ENCODE results near the gene CEP72.
"Not testable (repeated sequence)": the region's sequence is repeated elsewhere in the genome, so short reads cannot be mapped to it uniquely, and the experiment has no call there.

The CEP72 gene

DNA sequence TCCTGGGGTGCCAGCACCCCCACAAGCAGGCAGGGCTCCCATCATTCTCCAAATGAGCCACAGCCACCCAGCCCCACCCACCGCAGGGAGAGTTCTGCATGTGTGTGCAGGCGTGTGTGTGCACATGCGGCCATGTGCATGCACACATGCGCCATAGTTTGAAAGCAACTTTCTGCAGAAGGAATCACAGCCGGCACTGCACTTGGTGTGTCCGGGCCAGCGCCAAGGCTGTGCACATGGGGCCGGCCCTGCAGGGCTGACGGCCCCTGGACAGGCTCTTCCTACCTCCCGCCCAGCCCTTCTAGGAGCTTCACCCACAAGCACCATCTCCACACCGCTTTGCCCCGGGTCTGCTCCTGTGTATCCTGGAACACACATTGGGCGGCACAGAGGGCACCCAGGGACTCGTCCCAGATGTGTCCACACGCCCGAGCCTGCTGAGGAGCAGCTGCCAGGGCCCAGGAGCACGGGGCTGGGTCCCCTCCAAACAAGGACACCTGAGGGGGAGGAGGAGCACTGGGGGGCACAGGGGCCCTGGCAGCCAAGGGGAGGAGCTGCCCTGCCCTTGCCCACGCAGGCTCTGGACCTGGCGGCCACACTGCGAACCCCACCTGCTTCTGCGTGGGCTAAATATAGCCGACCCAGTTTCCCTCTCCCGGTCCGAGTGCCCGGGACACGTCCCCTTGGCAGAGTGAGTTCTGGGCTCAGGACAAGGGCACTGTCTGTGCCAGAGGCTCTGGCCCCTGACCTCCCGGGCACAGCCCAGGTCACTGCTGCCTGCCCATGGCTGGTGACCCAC lies 61.9 kb downstream of the CEP72 start:
- DNase-seq = no peak

DNA sequence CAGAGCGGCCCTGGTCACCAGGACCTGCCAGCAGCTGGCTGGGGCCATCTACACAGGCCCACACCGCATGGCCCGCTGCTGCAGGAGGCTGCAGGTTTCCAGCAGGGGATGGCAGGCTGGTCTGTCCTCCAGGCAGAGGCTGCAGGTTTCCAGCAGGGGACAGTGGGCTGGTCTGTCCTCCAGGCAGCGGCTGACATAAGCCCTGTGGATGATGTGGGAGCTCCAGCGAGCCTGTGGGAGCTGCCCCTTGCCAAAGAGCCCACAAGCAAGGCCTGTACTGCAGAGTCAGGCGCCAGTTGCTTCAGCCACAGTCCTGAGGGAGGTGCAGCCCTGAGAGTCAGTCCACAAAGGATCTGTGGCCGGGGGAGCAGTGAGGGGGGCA lies 62.5 kb downstream of the CEP72 start:
- DNase-seq = no peak

DNA sequence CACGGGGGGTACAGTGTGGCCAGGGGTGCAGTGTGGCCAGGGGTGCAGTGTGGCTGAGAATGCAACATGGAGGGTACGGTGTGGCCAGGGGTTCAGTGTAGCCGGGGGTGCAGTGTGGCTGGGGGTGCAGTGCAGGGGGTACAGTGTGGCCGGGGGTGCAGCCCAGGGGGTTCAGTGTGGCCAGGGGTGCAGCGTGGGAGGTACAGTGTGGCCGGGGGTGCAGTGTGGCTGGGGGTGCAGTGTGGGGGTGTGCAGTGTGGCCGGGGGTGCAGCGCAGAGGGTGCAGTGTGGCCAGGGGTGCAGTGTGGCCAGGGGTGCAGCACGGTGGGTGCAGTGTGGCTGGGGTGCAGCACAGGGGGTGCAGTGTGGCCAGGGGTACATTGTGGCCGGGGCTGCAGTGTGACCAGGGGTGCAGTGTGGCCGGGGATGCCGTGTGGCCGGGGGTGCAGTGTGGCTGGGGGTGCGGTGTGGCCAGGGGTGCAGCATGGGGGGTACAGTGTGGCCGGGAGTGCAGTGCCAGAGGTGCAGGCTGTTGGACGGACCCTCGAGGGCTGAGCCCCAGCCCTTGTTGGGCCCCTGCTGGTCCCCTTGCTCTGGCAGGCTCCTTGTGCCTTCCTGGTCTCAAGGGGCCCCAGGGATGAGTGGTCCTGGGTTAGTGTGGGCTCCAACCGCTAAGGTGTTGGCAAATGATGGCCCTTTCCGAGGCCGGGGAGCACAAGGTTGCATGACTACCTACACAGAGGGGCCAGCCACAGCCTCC lies 63.2 kb downstream of the CEP72 start:
- no peak for DNase-seq

DNA sequence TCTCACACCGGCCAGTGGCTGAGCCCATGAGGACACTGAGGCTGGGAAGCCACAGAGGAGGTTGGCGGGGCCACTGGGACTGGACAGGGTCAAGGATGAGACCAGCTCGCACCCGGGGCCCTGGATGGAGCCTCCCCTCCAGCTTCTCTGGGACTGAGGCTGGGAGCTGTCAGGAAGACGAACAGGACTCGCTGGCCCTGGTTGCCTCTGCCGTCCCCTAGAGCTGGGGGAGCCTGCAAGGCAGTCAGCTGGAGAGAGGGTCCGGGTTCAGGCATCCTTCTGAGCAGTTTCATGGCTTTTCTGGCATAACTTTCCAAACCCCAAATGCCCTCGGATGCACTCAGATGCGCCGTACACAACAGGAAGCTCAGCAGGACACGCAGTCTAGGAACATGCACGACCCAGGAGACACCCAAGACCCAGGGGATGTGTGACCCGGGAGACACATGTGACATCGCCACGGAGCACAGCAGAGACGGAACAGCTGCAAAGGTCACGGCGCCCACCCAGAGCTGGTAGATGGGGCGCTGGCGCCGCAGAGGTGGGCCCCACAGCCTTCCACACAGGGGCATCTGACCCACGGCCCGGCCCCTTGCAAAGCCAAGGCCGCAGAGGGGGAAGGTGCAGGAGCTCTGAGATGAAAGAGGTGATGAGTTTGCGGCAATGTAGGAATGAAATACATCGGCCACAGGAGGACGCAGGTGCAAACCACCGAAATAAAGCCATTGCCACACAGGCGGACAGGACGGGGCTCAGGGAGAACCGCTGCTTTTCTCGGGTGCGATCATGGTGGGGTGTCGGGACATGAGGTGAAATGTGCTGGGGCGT lies 63.9 kb downstream of the CEP72 start:
- no peak for DNase-seq

DNA sequence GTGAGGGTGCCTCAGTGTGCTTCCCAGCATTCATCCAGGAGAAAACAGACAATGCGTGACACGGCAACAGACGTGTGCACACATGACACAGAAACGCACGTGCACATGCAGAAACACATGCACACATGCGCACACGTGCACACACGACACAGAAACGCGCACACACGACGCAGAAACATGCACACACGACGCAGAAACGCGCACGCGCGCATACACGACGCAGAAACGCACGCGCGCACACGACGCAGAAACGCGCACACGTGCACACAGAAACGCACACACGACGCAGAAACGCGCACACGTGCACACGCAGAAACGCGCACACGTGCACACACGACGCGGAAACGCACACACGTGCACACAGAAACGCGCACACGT lies 64.5 kb downstream of the CEP72 start:
- no peak for DNase-seq

DNA sequence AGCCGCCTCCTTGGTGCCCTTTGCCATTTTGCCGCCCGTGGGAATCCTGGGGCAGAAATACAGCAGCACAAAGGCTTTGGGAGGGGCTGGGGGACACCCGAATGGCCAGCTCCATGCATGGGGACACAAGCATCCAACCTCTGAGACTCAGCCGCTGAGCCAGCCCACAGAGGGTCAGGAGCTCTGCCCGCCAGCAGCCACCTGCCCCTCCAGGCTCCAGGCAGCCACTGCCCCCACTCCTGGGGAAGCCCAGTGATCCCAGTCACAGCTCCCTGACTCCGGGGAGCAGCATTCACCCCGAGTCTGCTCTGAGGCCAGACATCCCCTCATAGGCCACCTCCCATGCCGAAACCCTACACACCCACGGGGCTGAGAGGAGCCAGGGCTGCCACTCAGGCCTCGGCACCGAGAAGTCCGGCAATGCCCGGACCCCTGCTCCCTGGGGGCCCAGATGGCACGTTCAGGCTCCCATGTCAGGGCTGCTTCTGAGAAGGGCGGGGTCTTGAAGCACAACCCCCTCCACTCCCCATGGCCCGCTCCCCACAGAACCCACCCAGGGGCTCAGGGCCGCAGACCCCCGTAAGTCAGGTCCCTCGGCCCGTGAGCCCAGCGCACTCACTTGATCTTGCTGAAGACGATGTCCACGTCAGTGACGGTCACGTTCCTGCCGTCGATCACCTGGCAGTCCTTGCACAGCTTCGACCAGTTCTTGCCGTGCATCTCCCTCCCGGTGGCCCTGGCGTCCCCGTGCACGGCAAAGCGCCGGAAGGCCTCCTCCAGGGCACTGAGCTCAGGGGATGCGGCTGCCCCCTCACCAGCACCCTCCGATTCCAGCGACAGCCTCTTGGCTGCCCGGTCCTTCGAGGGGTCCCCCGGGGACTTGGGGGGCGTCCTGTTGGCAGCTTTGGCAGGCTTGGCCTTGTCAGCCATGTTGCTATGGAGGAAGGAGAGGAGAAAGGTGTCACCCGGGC lies 65.3 kb downstream of the CEP72 start:
- no peak for DNase-seq

DNA sequence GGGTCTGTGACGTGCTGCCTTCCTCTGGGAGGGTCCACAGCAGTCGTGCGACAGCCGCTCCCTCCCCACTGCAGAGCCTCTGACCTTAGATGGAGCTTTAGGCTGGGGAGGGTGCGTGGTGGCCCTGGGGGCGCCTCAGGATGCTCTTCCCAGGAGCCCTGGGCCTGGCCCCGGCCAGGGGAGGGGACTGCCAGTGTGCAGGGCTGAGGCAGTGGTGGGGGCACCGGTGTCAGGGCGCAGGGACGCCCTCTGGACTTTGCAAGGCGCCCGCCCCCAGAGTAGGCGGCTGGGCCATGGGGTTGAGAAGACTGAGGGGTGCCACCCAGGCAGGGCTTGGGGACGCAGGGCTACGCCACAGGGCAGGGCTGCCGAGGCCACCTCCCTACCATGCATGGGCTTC lies 66.4 kb downstream of the CEP72 start:
- not testable (repeated sequence) for DNase-seq

DNA sequence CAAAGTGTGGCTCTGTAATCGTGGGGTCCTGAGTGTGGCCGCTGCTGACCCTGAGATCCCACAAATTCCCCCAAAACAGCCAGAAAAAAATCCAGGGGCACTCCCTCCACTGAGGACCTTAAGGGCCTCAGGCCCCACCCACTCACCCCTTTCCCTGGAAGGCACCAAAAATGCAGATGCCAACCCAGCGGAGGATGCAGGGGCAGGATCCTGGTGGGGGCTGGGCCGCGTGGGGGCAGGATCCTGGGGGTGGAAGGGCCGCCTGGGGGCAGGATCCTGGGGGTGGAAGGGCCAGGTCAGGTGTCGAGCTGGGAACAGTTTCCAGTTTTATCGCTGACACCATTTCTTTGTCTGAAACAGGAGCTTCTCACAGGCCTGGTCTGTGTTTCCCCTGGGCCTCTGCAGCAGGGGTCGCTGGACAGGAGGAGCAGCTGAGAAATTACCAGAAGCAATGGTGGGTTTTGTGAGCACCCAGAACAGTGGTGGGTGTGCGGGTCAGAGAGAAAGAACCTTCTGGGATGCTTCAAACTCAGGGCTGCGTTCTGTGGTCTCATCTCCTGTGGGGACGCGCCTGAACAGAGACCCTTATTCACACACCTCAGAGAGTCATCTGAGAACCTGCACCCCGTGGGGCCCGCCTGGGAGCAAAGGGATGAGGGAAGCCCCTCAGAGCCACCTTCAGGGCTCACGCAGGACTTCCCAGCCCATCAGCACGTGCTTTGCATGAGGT lies 67.2 kb downstream of the CEP72 start:
- not testable (repeated sequence) for DNase-seq

DNA sequence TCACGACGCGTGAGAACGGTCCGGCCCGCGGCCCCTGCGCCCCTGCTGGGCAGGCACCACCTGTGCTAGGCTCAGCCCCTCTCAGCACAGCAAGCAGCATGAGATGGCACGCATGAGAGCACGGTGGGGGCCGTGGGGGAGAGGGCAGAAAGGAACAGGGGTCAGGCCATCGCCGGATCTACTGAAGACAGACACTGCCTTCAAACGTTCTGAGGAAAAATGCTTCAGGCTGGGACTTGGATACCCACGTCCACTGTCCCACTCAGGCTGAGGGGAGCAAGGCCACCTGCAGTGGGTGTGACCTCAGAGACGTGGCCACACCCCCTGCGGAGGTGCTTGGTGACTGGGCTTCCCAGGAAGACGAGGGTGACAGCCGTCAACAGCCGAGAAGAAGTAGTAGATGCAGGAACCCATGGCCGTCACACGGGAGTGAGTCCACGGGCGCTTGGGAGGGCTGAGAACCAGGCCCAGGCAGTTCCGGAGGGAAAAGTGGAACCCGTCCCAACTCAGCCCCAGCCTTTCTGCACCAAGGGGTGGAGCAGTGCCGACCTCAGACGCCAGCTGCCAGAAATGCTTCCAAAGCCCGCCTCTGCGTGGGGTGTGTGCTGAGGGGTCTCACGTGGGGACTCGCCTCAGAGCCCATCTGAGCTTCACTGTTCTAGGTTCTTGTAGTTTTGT lies 68.1 kb downstream of the CEP72 start:
- DNase-seq = not testable (repeated sequence)

DNA sequence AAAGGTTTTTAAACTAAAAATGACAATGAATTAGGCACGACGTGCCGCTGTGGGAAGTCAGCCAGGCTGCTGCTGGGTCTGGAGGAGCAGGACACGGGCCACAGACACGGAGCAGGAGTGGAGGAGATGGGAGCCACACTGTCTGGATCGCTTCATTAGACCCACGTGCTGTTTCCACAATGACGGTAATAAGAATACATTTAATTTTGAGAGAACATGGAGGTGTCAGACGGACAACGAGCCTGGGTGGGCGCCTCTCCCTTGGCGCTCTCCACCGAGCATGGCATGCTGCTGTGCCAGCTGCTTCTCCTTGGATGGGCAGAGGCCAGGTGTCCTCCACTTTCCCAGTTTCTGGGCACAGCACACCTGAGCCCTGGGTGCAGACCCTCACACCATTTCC lies 68.7 kb downstream of the CEP72 start:
- not testable (repeated sequence) for DNase-seq

DNA sequence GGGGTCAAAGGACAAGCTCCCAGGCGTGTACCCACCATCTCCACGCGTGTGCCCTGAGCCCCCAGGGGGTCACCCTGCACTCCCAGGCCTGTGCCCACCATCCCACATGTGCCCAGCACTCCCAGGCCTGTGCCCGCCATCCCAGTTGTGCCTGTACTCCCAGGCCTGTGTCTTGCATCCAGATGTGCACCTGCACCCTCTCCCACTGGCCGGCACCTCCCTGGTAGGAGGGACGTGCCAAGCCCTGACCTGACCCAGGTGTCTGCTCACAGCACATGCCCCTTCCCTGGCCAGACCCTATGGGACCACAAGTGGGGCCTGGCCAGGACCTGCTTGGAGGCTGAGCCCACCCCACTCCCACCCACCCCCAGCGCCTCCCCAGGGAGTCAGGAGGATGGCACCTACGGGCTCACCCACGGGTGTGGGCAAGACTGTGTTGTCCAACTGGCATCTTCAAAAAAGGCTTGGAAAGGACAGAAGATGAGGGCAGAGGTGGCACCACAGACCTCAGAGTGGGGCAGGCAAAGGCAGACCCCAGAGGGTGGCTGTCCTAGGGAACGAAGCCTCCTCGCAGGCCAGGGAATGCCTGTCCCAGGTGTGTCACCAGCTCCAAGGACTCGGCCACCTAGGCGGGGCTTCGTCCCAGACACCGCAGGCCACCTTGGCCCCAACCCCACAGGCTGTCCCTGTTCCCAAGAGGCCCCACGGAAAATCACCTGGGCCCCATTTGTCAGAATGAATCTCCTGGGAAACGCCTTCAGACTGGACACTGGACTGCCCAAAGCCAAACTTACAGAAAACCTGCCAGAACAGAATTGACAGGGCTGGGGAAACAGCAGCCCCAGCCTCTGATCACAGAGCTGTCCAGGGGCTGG lies 69.4 kb downstream of the CEP72 start:
- DNase-seq = not testable (repeated sequence)

DNA sequence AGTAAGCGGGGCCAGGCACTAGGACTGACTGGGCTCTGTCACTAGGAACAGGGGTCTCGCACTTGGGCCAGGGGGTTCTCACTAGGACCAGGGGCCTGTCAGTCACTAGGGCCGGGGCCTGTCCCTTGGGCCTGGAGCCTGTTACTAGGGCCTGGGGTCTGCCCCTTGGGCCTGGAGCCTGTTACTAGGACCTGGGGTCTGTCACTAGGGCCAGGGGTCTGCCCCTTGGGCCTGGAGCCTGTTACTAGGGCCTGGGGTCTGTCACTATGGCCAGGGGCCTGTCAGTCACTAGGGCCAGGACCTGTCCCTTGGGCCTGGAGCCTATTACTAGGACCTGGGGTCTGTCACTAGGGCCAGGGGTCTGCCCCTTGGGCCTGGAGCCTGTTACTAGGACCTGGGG lies 70.1 kb downstream of the CEP72 start:
- not testable (repeated sequence) for DNase-seq

DNA sequence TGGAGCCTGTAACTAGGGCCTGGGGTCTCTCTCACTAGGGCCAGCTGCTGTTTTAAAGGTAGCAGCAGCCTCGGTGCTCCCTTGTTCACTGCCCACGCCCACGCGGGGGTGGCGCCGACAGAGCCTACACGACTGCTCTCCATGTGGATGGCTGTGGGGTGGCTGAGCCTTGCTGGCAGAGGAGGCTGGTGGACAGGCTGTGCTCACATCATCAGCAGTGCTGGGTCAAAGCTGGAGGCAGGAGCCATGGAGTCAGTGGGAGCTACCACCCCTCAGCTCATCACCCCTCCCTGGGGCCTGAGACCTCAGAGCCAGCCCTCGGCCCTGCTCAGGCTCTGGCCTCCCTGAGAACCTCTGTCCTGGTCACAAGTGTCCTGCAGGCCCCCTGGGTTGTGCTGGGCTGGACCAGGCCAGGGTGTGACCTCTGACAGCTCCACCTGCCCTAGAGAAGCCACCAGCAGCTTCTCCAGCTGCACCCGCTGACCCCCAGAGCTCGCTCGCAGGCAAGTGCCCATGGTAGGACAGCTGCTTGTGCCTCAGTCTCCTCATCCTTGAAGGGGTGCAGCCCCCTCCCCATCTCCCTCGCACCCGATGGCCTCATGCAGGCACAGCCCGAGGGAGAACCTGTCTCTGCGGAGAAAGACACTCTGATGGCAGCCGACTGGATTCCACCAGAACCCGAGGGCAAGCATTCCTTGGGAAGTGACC lies 70.7 kb downstream of the CEP72 start:
- not testable (repeated sequence) for DNase-seq

DNA sequence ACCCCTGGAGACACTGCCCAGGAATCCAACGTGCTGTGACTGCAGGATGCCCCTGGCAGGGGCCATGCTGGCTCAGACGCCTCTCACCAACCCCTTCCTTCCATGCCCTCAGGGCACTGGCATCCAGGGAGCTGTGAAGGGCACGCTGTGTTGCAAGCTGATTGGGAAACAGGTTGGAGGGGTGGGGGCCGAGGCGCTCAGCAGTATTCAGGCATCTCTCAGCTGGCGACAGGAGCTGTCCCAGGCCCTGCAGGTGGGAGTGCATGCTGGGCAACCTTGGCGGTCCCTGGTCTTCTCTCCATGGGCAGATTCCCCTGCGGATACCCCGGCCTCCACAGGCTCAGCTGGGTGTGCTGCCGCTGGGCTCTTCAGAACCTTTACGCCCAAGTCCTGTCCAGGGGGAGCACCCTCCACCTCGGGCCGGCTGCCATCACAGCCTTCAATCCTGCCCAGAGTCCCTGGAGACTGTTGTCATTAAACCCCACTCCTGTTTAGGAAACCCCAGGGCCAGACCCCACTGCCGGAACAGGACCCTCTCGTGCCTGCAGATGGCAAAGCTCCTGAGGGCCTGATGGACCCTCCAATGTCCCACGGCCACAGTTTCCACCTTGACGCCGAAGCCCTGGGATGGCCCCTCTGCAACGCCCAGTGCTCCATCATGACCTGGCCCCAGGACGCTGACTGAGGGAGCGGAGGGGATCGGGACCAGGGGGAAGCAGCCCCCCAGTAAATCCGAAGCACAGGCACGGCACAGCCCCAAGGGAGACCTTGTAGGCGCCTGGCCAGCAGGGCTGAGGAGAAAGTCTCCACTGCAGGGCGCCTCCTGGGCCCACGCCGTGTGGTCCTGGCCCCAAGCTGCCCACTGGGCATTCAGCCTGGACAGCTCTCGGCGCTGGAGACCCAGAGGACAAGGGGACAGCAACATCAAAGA lies 71.7 kb downstream of the CEP72 start:
- DNase-seq = no peak

DNA sequence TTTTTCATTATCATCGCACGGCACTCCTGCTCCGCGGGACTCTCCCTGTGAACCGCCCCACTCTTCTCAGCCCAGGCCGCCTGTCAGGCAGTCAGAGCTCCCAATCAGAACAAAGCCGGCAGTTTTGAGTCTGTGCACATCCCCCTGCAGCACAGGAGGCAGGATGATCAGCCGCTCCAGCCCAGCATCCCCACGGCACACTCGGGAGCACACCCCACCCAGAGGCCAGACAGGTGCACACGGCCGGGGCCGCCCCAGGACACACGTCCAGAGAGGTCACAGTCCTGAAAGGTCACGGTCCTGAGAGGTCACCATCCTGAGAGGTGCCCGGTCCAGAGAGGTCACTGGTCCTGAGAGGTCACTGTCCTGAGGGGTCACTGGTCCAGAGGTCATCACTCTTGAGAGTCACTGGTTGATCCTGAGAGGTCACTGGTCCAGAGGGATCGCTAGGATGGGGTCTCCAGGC lies 72.6 kb downstream of the CEP72 start:
- no peak for DNase-seq

DNA sequence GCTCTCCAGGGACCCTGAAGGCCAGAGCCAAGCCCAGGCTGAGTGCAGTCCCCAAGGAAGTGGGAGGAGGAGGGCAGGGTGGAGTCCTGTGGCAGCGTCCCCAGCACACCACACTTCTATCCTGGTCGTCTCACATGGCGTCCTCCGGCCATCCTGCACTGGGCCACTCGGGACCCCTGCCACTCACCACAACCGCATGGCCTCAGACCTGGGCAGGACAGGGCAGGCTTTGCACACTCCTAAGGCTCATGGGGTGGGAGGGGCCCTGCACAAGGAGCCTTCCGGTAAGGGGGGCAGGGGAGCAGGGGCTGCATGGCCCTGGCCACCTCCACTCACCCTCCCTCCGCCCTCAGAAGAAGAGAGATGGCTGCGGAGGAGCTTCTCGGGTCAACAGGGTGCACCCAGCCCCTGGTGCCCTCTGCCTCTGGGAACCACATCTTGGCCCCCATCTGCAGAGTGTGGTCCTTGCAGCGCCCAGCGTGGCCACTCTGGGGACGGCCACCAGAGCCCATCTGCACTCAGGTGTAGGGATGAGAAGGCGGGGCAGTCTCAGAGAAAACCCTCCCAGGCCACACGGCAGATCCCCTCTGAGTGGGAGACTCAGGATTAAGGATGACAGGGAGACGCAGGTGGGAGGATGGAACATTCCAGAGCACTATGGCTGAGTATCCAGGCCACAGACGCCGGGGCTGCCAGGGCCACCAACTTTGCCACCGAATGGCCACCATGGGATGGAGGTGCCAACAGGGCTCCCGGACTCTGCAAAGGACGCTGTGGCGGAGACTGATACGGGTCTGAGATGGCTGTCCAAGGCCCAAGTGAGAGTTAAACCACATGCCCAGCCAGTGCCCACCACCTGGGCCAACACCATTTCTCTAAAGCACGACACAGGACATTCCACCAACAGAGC lies 73.4 kb downstream of the CEP72 start:
- DNase-seq = no peak

DNA sequence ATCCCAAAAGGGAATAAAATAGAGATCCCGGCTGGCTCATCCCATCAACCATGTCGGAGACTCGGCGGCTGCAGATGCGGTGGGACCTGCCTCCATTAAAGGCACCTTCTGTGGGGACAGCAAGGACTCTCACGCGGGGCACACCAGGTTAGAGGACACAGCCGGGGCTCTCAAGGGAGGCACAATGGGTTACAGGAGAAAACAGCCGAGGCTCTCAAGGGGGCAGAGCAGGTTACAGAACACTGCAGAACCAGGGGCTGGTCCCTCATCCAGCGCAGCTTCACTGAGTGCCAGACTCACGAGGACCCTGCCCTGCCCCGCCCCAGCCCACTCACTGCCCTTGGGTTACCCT lies 74.0 kb downstream of the CEP72 start:
- DNase-seq = not testable (repeated sequence)
